Upper lobe of right lung (tissue), 1 donor: ENCODE measurements around the gene PTPRN2. TPM values are rescaled to one million over a fixed set of nuclear protein-coding genes. Genes with fewer than 3 reads are reported as not detected.

Source experiments
- ATAC-seq: fragments of 200-7000 bp; cut with Tn5 transposase; one replicate; pipeline ENCODE4 v1.9.1; 2020; ENCODE audit warnings: mild to moderate bottlenecking, moderate library complexity
- DNase-seq: peaks from one replicate; pipeline ENCODE4 v3.0.0-alpha.2; 2020
- H3K27ac ChIP-seq: fragments of 200-600 bp; one replicate; pipeline ENCODE4 v1.8.0; 2022
- H3K27me3 ChIP-seq: fragments of 200-600 bp; one replicate; pipeline ENCODE4 v1.8.0; 2022; ENCODE audit warnings: mild to moderate bottlenecking
- H3K36me3 ChIP-seq: fragments of 200-600 bp; one replicate; pipeline ENCODE4 v1.8.0; 2022
- H3K4me1 ChIP-seq: fragments of 200-600 bp; one replicate; pipeline ENCODE4 v1.8.0; 2022
- H3K4me3 ChIP-seq: fragments of 200-600 bp; one replicate; pipeline ENCODE4 v1.8.0; 2022; ENCODE audit warnings: mild to moderate bottlenecking
- H3K9me3 ChIP-seq: fragments of 200-600 bp; one replicate; pipeline ENCODE4 v1.8.0; 2022
- intact Hi-C: fragments of 100-400 bp; cut with DNase I; formaldehyde crosslinking; loops from one replicate; pipeline ENCODE4 v1.11.0; 2022
- total RNA-seq: library from RNA; stranded (reverse); fragmentation: NEBNext Ultra II Directional; extraction: Animal tissue kit (Norgen Biotek cat#: 25700); gene quantifications from one replicate; pipeline ENCODE4 v1.2.1, GENCODE V29; 2021
- TF ChIP-seq, protein P1 (sequence below): fragments of 200-600 bp; IDR thresholded peaks from one replicate; pipeline ENCODE4 v1.8.0; 2022; ENCODE audit warnings: antibody characterized with exemption
- donor health status: DM: no; HTN: yes; CAD: no; lungs with severe emphysema.

PTPRN2 gene
- total RNA-seq, 1 donor from 2014 or later = 4.9 TPM

GRCh38 chr7:158445421-158446175 lies 142.0 kb downstream of the PTPRN2 start:
- intact Hi-C loops = no loop called here
- no peaks in the 10 kb centered on the region for H3K4me1 ChIP-seq
- no peak for DNase-seq
- no peaks in the 10 kb centered on the region for H3K36me3 ChIP-seq
- peak; percentile 4 for ATAC-seq
- no peak overlapping the region for H3K4me3 ChIP-seq
- TF ChIP-seq, protein P1, sequence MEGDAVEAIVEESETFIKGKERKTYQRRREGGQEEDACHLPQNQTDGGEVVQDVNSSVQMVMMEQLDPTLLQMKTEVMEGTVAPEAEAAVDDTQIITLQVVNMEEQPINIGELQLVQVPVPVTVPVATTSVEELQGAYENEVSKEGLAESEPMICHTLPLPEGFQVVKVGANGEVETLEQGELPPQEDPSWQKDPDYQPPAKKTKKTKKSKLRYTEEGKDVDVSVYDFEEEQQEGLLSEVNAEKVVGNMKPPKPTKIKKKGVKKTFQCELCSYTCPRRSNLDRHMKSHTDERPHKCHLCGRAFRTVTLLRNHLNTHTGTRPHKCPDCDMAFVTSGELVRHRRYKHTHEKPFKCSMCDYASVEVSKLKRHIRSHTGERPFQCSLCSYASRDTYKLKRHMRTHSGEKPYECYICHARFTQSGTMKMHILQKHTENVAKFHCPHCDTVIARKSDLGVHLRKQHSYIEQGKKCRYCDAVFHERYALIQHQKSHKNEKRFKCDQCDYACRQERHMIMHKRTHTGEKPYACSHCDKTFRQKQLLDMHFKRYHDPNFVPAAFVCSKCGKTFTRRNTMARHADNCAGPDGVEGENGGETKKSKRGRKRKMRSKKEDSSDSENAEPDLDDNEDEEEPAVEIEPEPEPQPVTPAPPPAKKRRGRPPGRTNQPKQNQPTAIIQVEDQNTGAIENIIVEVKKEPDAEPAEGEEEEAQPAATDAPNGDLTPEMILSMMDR = no peak
- H3K27ac ChIP-seq = no peak overlapping the region
- H3K9me3 ChIP-seq = no peaks in the 10 kb centered on the region
- no peaks in the 10 kb centered on the region for H3K27me3 ChIP-seq

GRCh38 chr7:158444501-158445420 lies 142.9 kb downstream of the PTPRN2 start:
- DNase-seq = no peak
- H3K4me1 ChIP-seq = no peaks in the 10 kb centered on the region
- no peaks in the 10 kb centered on the region for H3K9me3 ChIP-seq
- intact Hi-C loops = no loop called here
- TF ChIP-seq, protein P1 = no peak
- H3K36me3 ChIP-seq = no peaks in the 10 kb centered on the region
- no peaks in the 10 kb centered on the region for H3K27me3 ChIP-seq
- H3K27ac ChIP-seq = no peak overlapping the region
- ATAC-seq = no peak
- no peak overlapping the region for H3K4me3 ChIP-seq

GRCh38 chr7:158443688-158444483 lies 143.7 kb downstream of the PTPRN2 start:
- intact Hi-C loops = no loop called here
- DNase-seq (no peak), ATAC-seq (peak; percentile 4)
- no peak overlapping the region for H3K4me3 ChIP-seq
- no peaks in the 10 kb centered on the region for H3K4me1 ChIP-seq
- H3K27ac ChIP-seq = no peak overlapping the region
- TF ChIP-seq, protein P1 = no peak
- no peaks in the 10 kb centered on the region for H3K36me3 ChIP-seq
- H3K9me3 ChIP-seq = no peaks in the 10 kb centered on the region
- H3K27me3 ChIP-seq = no peaks in the 10 kb centered on the region

GRCh38 chr7:158443014-158443687 lies 144.5 kb downstream of the PTPRN2 start:
- Histone ChIP-seq H3K27me3 (no peaks in the 10 kb centered on the region), H3K27ac (no peak overlapping the region), H3K36me3 (no peaks in the 10 kb centered on the region), H3K4me3 (no peak overlapping the region), H3K4me1 (no peaks in the 10 kb centered on the region), H3K9me3 (no peaks in the 10 kb centered on the region)
- intact Hi-C loops = no loop called here
- no peak for DNase-seq
- TF ChIP-seq, protein P1 = no peak
- ATAC-seq = no peak

DNA sequence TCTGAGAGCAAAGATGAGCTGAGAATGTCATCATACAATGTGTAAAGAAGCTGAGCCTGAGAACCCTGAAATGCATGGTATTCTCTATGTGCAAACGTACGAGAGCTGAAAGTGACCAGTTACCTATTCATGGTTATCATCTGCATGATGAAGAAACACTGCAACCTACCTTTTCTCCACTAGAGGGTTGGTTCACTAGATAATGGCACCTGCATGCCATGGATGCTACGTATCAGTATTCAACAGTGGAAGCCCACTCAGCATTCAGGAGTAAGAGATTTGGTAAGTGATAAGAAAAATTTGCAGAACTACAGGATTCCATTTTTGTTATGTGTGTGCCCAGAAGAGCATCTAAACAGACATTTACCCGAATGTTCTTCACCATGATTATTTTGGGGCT lies 145.4 kb downstream of the PTPRN2 start:
- Histone ChIP-seq H3K4me3 (no peak overlapping the region), H3K4me1 (no peaks in the 10 kb centered on the region), H3K27ac (no peak overlapping the region), H3K9me3 (no peaks in the 10 kb centered on the region), H3K27me3 (no peaks in the 10 kb centered on the region), H3K36me3 (no peaks in the 10 kb centered on the region)
- intact Hi-C loops = no loop called here
- TF ChIP-seq, protein P1 = no peak
- ATAC-seq = no peak
- DNase-seq = no peak
